SK-N-SH treated with all-trans-retinoic acid at 6 μM for 48 hours (cell line): ENCODE data around the gene CAV3.

Source experiments
- ATAC-seq: fragments of 200-7000 bp; cut with Tn5 transposase; 3 replicates; pipeline ENCODE4 v1.9.1; 2020; ENCODE audit warnings: mild to moderate bottlenecking, moderate library complexity
- BACH2 ChIP-seq: fragments of 250-450 bp; sonication (Bioruptor Pico); IDR thresholded peaks from 2 replicates; pipeline ENCODE4 v1.9.0; 2021; ENCODE audit warnings: mild to moderate bottlenecking, borderline replicate concordance
- CREB5 ChIP-seq: fragments of 250-450 bp; sonication (Bioruptor Pico); IDR thresholded peaks from 2 replicates; pipeline ENCODE4 v1.5.1; 2020; ENCODE audit warnings: low read depth, mild to moderate bottlenecking, moderate library complexity
- CSDC2 ChIP-seq: fragments of 250-450 bp; sonication (Bioruptor Pico); IDR thresholded peaks from 2 replicates; pipeline ENCODE4 v1.5.0; 2020; ENCODE audit warnings: mild to moderate bottlenecking, moderate library complexity
- ESRRG ChIP-seq: fragments of 250-450 bp; sonication (Bioruptor Pico); IDR thresholded peaks from 2 replicates; pipeline ENCODE4 v1.6.1; 2021; ENCODE audit warnings: mild to moderate bottlenecking
- GLIS3 ChIP-seq: fragments of 250-450 bp; sonication (Bioruptor Pico); IDR thresholded peaks from 2 replicates; pipeline ENCODE4 v1.5.0; 2020; ENCODE audit warnings: mild to moderate bottlenecking, moderate library complexity
- ISL1 ChIP-seq: fragments of 250-450 bp; sonication (Bioruptor Pico); IDR thresholded peaks from 2 replicates; pipeline ENCODE4 v2.1.2; 2022; ENCODE audit warnings: mild to moderate bottlenecking, moderate library complexity
- PATZ1 ChIP-seq: fragments of 250-450 bp; sonication (Bioruptor Pico); IDR thresholded peaks from 2 replicates; pipeline ENCODE4 v1.8.0; 2020; ENCODE audit warnings: mild to moderate bottlenecking, moderate library complexity, borderline replicate concordance
- PPARA ChIP-seq: fragments of 250-450 bp; sonication (Bioruptor Pico); IDR thresholded peaks from 2 replicates; pipeline ENCODE4 v1.5.0; 2020; ENCODE audit warnings: mild to moderate bottlenecking, borderline replicate concordance
- RARB ChIP-seq: fragments of 250-450 bp; sonication (Bioruptor Pico); IDR thresholded peaks from 2 replicates; pipeline ENCODE4 v1.8.0; 2021; ENCODE audit warnings: mild to moderate bottlenecking, moderate library complexity
- SNAI2 ChIP-seq: fragments of 250-450 bp; sonication (Bioruptor Pico); IDR thresholded peaks from 2 replicates; pipeline ENCODE4 v1.5.0; 2020; ENCODE audit warnings: mild to moderate bottlenecking, moderate library complexity
- TCF4 ChIP-seq: fragments of 250-450 bp; sonication (Bioruptor Pico); IDR thresholded peaks from 2 replicates; pipeline ENCODE4 v1.8.0; 2021; ENCODE audit warnings: mild to moderate bottlenecking, moderate library complexity, borderline replicate concordance
- TOX ChIP-seq: fragments of 250-450 bp; sonication (Bioruptor Pico); IDR thresholded peaks from 2 replicates; pipeline ENCODE4 v1.8.0; 2021; ENCODE audit warnings: mild to moderate bottlenecking, moderate library complexity, borderline replicate concordance
- ZC3H10 ChIP-seq: fragments of 250-450 bp; sonication (Bioruptor Pico); IDR thresholded peaks from 2 replicates; pipeline ENCODE4 v1.5.1; 2021; ENCODE audit warnings: mild to moderate bottlenecking, moderate library complexity
- ZFP30 ChIP-seq: fragments of 450-650 bp; formaldehyde crosslinking; IDR thresholded peaks from 2 replicates; pipeline ENCODE4 v1.5.0; 2022; ENCODE audit warnings: mild to moderate bottlenecking, moderate library complexity
- ZNF565 ChIP-seq: fragments of 450-650 bp; formaldehyde crosslinking; conservative IDR thresholded peaks from 2 replicates; pipeline ENCODE4 v1.5.0; 2020; ENCODE audit warnings: low read depth, mild to moderate bottlenecking, moderate library complexity
- ZNF70 ChIP-seq: fragments of 450-650 bp; formaldehyde crosslinking; IDR thresholded peaks from 2 replicates; pipeline ENCODE4 v1.5.0; 2020; ENCODE audit warnings: mild to moderate bottlenecking, moderate library complexity
- ZNF8 ChIP-seq: fragments of 450-650 bp; formaldehyde crosslinking; IDR thresholded peaks from 2 replicates; pipeline ENCODE4 v1.5.0; 2020; ENCODE audit warnings: mild to moderate bottlenecking, moderate library complexity
- TF ChIP-seq, protein P1 (sequence below): fragments of 250-450 bp; sonication (Bioruptor Pico); IDR thresholded peaks from 2 replicates; pipeline ENCODE4 v1.8.0; 2021; ENCODE audit warnings: low read depth, mild to moderate bottlenecking, moderate library complexity, borderline replicate concordance
- TF ChIP-seq, protein P2 (sequence below): fragments of 250-450 bp; sonication (Bioruptor Pico); IDR thresholded peaks from 2 replicates; pipeline ENCODE4 v1.5.1; 2021; ENCODE audit warnings: mild to moderate bottlenecking, moderate library complexity
- TF ChIP-seq, protein P3 (sequence below): fragments of 250-450 bp; sonication (Bioruptor Pico); IDR thresholded peaks from 2 replicates; pipeline ENCODE4 v1.5.0; 2020; ENCODE audit warnings: mild to moderate bottlenecking, moderate library complexity

The CAV3 gene

GRCh38 chr3:8734908-8735307, 1.3 kb downstream of the CAV3 start:
- ATAC-seq, result no peak
- TF ChIP-seq, protein P1, sequence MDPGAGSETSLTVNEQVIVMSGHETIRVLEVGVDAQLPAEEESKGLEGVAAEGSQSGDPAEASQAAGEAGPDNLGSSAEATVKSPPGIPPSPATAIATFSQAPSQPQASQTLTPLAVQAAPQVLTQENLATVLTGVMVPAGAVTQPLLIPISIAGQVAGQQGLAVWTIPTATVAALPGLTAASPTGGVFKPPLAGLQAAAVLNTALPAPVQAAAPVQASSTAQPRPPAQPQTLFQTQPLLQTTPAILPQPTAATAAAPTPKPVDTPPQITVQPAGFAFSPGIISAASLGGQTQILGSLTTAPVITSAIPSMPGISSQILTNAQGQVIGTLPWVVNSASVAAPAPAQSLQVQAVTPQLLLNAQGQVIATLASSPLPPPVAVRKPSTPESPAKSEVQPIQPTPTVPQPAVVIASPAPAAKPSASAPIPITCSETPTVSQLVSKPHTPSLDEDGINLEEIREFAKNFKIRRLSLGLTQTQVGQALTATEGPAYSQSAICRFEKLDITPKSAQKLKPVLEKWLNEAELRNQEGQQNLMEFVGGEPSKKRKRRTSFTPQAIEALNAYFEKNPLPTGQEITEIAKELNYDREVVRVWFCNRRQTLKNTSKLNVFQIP, result no peak
- no peak for TF ChIP-seq GLIS3 (CRISPR knock-in tag)
- TF ChIP-seq ZFP30 (CRISPR knock-in tag), result no peak
- TF ChIP-seq, protein P2, sequence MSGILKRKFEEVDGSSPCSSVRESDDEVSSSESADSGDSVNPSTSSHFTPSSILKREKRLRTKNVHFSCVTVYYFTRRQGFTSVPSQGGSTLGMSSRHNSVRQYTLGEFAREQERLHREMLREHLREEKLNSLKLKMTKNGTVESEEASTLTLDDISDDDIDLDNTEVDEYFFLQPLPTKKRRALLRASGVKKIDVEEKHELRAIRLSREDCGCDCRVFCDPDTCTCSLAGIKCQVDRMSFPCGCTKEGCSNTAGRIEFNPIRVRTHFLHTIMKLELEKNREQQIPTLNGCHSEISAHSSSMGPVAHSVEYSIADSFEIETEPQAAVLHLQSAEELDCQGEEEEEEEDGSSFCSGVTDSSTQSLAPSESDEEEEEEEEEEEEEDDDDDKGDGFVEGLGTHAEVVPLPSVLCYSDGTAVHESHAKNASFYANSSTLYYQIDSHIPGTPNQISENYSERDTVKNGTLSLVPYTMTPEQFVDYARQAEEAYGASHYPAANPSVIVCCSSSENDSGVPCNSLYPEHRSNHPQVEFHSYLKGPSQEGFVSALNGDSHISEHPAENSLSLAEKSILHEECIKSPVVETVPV (CRISPR knock-in tag), result no peak
- TF ChIP-seq PPARA, result no peak
- no peak for TF ChIP-seq ZNF8
- no peak for TF ChIP-seq BACH2 (CRISPR knock-in tag)
- no peak for TF ChIP-seq ZNF565 (CRISPR knock-in tag)
- TF ChIP-seq CREB5 (CRISPR knock-in tag), result no peak

DNA sequence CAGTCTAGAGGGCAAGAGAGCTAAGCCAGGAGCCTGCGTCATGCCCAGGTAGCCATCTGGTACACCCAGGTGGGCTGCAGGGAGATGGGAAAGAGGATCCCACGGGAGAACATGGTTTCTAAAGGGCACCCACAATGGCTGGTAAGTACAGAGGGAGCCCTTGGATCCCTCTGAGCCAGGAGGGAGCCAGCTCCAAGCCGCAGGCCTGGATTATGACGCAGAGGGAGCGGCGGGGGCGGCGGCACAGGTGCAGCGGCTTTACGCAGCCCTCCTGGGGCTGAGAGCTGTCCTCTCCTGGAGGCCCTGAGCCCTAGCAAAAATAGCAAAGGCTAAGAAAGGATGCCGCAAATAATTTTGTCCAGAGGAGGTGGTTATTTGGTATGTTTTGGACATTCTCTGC, 2.8 kb downstream of the CAV3 start:
- TF ChIP-seq CREB5 (CRISPR knock-in tag) (no peak), SNAI2 (CRISPR knock-in tag) (no peak), ZC3H10 (CRISPR knock-in tag) (no peak), TOX (CRISPR knock-in tag) (no peak), ZFP30 (CRISPR knock-in tag) (no peak), PPARA (no peak), ZNF70 (no peak), ZNF565 (CRISPR knock-in tag) (no peak), ESRRG (CRISPR knock-in tag) (no peak), GLIS3 (CRISPR knock-in tag) (no peak), BACH2 (CRISPR knock-in tag) (no peak), TCF4 (no peak), RARB (CRISPR knock-in tag) (no peak), ISL1 (no peak)
- TF ChIP-seq, protein P1, result no peak
- TF ChIP-seq, protein P2 (CRISPR knock-in tag), result no peak
- TF ChIP-seq, all 23 proteins: peak for 0
- ATAC-seq, result no peak

DNA sequence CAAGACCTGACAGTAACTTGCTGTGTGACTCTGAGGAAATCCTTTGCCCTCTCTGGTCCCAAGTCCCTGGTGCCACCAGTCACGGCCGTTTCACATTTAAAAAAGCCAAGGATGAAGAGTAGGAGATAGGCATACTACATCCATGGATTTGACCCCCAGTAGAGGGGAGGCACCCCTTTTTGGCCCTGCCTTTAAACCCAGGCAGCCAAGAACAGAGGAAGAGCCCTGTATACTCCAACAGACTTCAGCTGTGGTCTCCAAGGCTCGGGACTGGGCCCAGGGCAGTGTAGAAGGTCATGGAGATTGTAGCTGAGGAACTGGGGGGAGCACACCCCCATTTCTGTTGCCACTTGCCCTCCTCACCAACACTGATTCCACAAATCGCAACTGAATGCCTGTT, 3.7 kb downstream of the CAV3 start:
- ATAC-seq, result no peak
- TF ChIP-seq, protein P3, sequence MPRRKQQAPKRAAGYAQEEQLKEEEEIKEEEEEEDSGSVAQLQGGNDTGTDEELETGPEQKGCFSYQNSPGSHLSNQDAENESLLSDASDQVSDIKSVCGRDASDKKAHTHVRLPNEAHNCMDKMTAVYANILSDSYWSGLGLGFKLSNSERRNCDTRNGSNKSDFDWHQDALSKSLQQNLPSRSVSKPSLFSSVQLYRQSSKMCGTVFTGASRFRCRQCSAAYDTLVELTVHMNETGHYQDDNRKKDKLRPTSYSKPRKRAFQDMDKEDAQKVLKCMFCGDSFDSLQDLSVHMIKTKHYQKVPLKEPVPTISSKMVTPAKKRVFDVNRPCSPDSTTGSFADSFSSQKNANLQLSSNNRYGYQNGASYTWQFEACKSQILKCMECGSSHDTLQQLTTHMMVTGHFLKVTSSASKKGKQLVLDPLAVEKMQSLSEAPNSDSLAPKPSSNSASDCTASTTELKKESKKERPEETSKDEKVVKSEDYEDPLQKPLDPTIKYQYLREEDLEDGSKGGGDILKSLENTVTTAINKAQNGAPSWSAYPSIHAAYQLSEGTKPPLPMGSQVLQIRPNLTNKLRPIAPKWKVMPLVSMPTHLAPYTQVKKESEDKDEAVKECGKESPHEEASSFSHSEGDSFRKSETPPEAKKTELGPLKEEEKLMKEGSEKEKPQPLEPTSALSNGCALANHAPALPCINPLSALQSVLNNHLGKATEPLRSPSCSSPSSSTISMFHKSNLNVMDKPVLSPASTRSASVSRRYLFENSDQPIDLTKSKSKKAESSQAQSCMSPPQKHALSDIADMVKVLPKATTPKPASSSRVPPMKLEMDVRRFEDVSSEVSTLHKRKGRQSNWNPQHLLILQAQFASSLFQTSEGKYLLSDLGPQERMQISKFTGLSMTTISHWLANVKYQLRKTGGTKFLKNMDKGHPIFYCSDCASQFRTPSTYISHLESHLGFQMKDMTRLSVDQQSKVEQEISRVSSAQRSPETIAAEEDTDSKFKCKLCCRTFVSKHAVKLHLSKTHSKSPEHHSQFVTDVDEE (CRISPR knock-in tag), result no peak
- TF ChIP-seq CSDC2 (no peak), ZC3H10 (CRISPR knock-in tag) (no peak), RARB (CRISPR knock-in tag) (no peak), PATZ1 (CRISPR knock-in tag) (no peak), ZNF70 (no peak), ZNF565 (CRISPR knock-in tag) (no peak)
- TF ChIP-seq, protein P2 (CRISPR knock-in tag), result no peak
- TF ChIP-seq, protein P1, result no peak
